Measurements from ENCODE around the gene NNT. TPM values are rescaled to one million over a fixed set of nuclear protein-coding genes. Genes with fewer than 3 reads are reported as not detected.
A peak's percentile ranks its signal among the peaks of the same experiment; 100 is the strongest.

Gene NNT
- total RNA-seq, 1 donor from 2014 or later: 120 TPM

- H3K4me1 Mint-ChIP-seq (ENCODE audit: low read depth): peaks cover 53% of the 10 kb centered on the region
- no peaks in the 10 kb centered on the region for H3K9me3 Mint-ChIP-seq (ENCODE audit: low read depth)
- H3K27ac Mint-ChIP-seq (ENCODE audit: unreplicated experiment): peak overlapping the region; percentile 6
- no peak for DNase-seq (ENCODE audit: low spot score)
- TF ChIP-seq CTCF (IDR thresholded peaks at IDR 0.05): no peak
- H3K36me3 Mint-ChIP-seq (ENCODE audit: low read depth): peaks cover 4% of the 10 kb centered on the region
- H3K27me3 Mint-ChIP-seq (ENCODE audit: low read depth): no peaks in the 10 kb centered on the region
- H3K4me3 Mint-ChIP-seq (ENCODE audit: unreplicated experiment): no peak overlapping the region
Measured at GRCh38 chr5:43636076-43636475, 33.1 kb downstream of the NNT start.

GRCh38 chr5:43637416-43637815 is 34.4 kb downstream of the NNT start:
- H3K9me3 Mint-ChIP-seq (ENCODE audit: low read depth): no peaks in the 10 kb centered on the region
- no peak for TF ChIP-seq CTCF (IDR thresholded peaks at IDR 0.05)
- no peak for DNase-seq (ENCODE audit: low spot score)
- H3K4me1 Mint-ChIP-seq (ENCODE audit: low read depth): peaks cover 58% of the 10 kb centered on the region
- no peaks in the 10 kb centered on the region for H3K27me3 Mint-ChIP-seq (ENCODE audit: low read depth)
- H3K36me3 Mint-ChIP-seq (ENCODE audit: low read depth): peaks cover 4% of the 10 kb centered on the region
- H3K27ac Mint-ChIP-seq (ENCODE audit: unreplicated experiment): peak overlapping the region; percentile 22
- no peak overlapping the region for H3K4me3 Mint-ChIP-seq (ENCODE audit: unreplicated experiment)

- no peak overlapping the region for H3K27ac Mint-ChIP-seq (ENCODE audit: unreplicated experiment)
- no peak for TF ChIP-seq CTCF (IDR thresholded peaks at IDR 0.05)
- no peaks in the 10 kb centered on the region for H3K27me3 Mint-ChIP-seq (ENCODE audit: low read depth)
- no peak for DNase-seq (ENCODE audit: low spot score)
- no peaks in the 10 kb centered on the region for H3K9me3 Mint-ChIP-seq (ENCODE audit: low read depth)
- H3K36me3 Mint-ChIP-seq (ENCODE audit: low read depth): peaks cover 4% of the 10 kb centered on the region
- no peak overlapping the region for H3K4me3 Mint-ChIP-seq (ENCODE audit: unreplicated experiment)
- H3K4me1 Mint-ChIP-seq (ENCODE audit: low read depth): peaks cover 64% of the 10 kb centered on the region
Measured at GRCh38 chr5:43638107-43638506, 35.1 kb downstream of the NNT start.

- H3K27me3 Mint-ChIP-seq (ENCODE audit: low read depth): no peaks in the 10 kb centered on the region
- TF ChIP-seq CTCF (IDR thresholded peaks at IDR 0.05): no peak
- H3K36me3 Mint-ChIP-seq (ENCODE audit: low read depth): peaks cover 2% of the 10 kb centered on the region
- H3K9me3 Mint-ChIP-seq (ENCODE audit: low read depth): no peaks in the 10 kb centered on the region
- H3K27ac Mint-ChIP-seq (ENCODE audit: unreplicated experiment): no peak overlapping the region
- peaks cover 65% of the 10 kb centered on the region for H3K4me1 Mint-ChIP-seq (ENCODE audit: low read depth)
- H3K4me3 Mint-ChIP-seq (ENCODE audit: unreplicated experiment): no peak overlapping the region
- no peak for DNase-seq (ENCODE audit: low spot score)
Measured at GRCh38 chr5:43638546-43638945, 35.6 kb downstream of the NNT start.

- DNase-seq (ENCODE audit: low spot score): no peak
- Mint-ChIP-seq H3K27ac (ENCODE audit: unreplicated experiment) (no peak overlapping the region), H3K9me3 (ENCODE audit: low read depth) (no peaks in the 10 kb centered on the region), H3K4me3 (ENCODE audit: unreplicated experiment) (no peak overlapping the region), H3K36me3 (ENCODE audit: low read depth) (peaks cover 3% of the 10 kb centered on the region), H3K4me1 (ENCODE audit: low read depth) (peaks cover 69% of the 10 kb centered on the region), H3K27me3 (ENCODE audit: low read depth) (no peaks in the 10 kb centered on the region)
- TF ChIP-seq CTCF (IDR thresholded peaks at IDR 0.05): no peak
Measured at GRCh38 chr5:43639566-43639965, 36.6 kb downstream of the NNT start.

Data from chondrocyte (in vitro differentiated cells).